Mesenchymal stem cell (in vitro differentiated cells and primary cell): ENCODE data around the gene AGXT.

ENCODE experiments used
- DNase-seq: peaks from one replicate; pipeline ENCODE4 v3.0.0-alpha.2; 2013
- H2AFZ ChIP-seq: one replicate; pipeline ENCODE4 v1.6.1; 2013; ENCODE audit warnings: low read depth, mild to moderate bottlenecking, control low read depth, inconsistent platforms, low read length, moderate library complexity
- H2AK5ac ChIP-seq: 2 replicates; pipeline ENCODE4 v1.6.1; 2013; ENCODE audit warnings: low read length, moderate library complexity, mild to moderate bottlenecking, inconsistent platforms; ENCODE audit not compliant: severe bottlenecking
- H2BK120ac ChIP-seq: one replicate; pipeline ENCODE4 v1.6.1; 2013; ENCODE audit warnings: low read depth, mild to moderate bottlenecking, inconsistent platforms, low read length, moderate library complexity
- H2BK12ac ChIP-seq, 2 experiments: one replicate each; pipeline ENCODE4 v1.6.1; 2013; ENCODE audit warnings: inconsistent platforms in 2 of 2, low read length in 2 of 2, mild to moderate bottlenecking in 2 of 2, moderate library complexity in 2 of 2, control low read depth in 1 of 2
- H2BK15ac ChIP-seq: one replicate; pipeline ENCODE4 v1.6.1; 2013; ENCODE audit warnings: mild to moderate bottlenecking, low read depth, inconsistent platforms; ENCODE audit not compliant: poor library complexity, severe bottlenecking
- H2BK5ac ChIP-seq: 2 replicates; pipeline ENCODE4 v1.6.1; 2013; ENCODE audit warnings: low read depth, mild to moderate bottlenecking, low read length, control low read depth, inconsistent platforms; ENCODE audit not compliant: poor library complexity, severe bottlenecking
- H3K14ac ChIP-seq, 2 experiments: one replicate each; pipeline ENCODE4 v1.6.1; 2013; ENCODE audit warnings: inconsistent platforms in 2 of 2, low read length in 2 of 2, control low read depth in 1 of 2, mild to moderate bottlenecking in 1 of 2, moderate library complexity in 1 of 2
- H3K18ac ChIP-seq, 2 experiments: one replicate each; pipeline ENCODE4 v1.6.1; 2013; ENCODE audit warnings: inconsistent platforms in 2 of 2, low read length in 2 of 2, control low read depth in 1 of 2, low read depth in 1 of 2, mild to moderate bottlenecking in 1 of 2
- H3K23ac ChIP-seq, 2 experiments: one replicate each; pipeline ENCODE4 v1.6.1; 2013; ENCODE audit warnings: inconsistent platforms in 2 of 2, low read length in 2 of 2, mild to moderate bottlenecking in 2 of 2, moderate library complexity in 2 of 2, control low read depth in 1 of 2
- H3K27ac ChIP-seq: 2 replicates; pipeline ENCODE4 v1.5.1; 2013; ENCODE audit warnings: mild to moderate bottlenecking, moderate library complexity, low read length, control low read depth, inconsistent platforms; ENCODE audit not compliant: poor library complexity, severe bottlenecking
- H3K27me3 ChIP-seq, 2 experiments: 2 replicates each; pipeline versions ENCODE4 v1.6.1 to v1.7.0; 2013; ENCODE audit warnings: low read length in 2 of 2, mild to moderate bottlenecking in 2 of 2, moderate library complexity in 2 of 2, control low read depth in 1 of 2, inconsistent platforms in 1 of 2; ENCODE audit not compliant: control insufficient read depth in 1 of 2, insufficient read depth in 1 of 2
- H3K36me3 ChIP-seq, 2 experiments: 2 replicates each; pipeline versions ENCODE4 v1.6.1 to v1.7.0; 2013; ENCODE audit warnings: low read length in 2 of 2, control low read depth in 1 of 2, inconsistent platforms in 1 of 2, low read depth in 1 of 2, mild to moderate bottlenecking in 1 of 2; ENCODE audit not compliant: insufficient read depth in 2 of 2, control insufficient read depth in 1 of 2
- H3K4ac ChIP-seq, 2 experiments: one replicate each; pipeline ENCODE4 v1.6.1; 2013; ENCODE audit warnings: inconsistent platforms in 2 of 2, low read length in 2 of 2, mild to moderate bottlenecking in 2 of 2, moderate library complexity in 2 of 2, control low read depth in 1 of 2, low read depth in 1 of 2
- H3K4me1 ChIP-seq: 2 replicates; pipeline ENCODE4 v1.6.1; 2013; ENCODE audit warnings: low read depth, low read length, control low read depth; ENCODE audit not compliant: control insufficient read depth, insufficient read depth
- H3K4me2 ChIP-seq: 2 replicates; pipeline ENCODE4 v1.6.1; 2013; ENCODE audit warnings: low read length, mild to moderate bottlenecking, inconsistent platforms; ENCODE audit not compliant: poor library complexity, severe bottlenecking
- H3K4me3 ChIP-seq, 2 experiments: 2 replicates each; pipeline versions ENCODE4 v1.5.1 to v1.7.0; 2013; ENCODE audit warnings: low read length in 2 of 2, mild to moderate bottlenecking in 2 of 2, control low read depth in 1 of 2, low read depth in 1 of 2; ENCODE audit not compliant: insufficient read depth in 1 of 2
- H3K79me1 ChIP-seq: replicated peaks from 2 replicates; pipeline ENCODE4 v1.6.1; 2013; ENCODE audit warnings: mild to moderate bottlenecking, control low read depth, low read length, inconsistent platforms; ENCODE audit not compliant: poor library complexity, severe bottlenecking
- H3K9ac ChIP-seq: 2 replicates; pipeline ENCODE4 v1.7.0; 2013; ENCODE audit warnings: mild to moderate bottlenecking, low read length, moderate library complexity
- H3K9me3 ChIP-seq: 2 replicates; pipeline ENCODE4 v1.7.0; 2013; ENCODE audit warnings: mild to moderate bottlenecking, low read length; ENCODE audit not compliant: control insufficient read depth
- H4K8ac ChIP-seq: one replicate; pipeline ENCODE4 v1.6.1; 2013; ENCODE audit warnings: inconsistent platforms, mild to moderate bottlenecking, low read length, moderate library complexity
- H4K91ac ChIP-seq: one replicate; pipeline ENCODE4 v1.6.1; 2013; ENCODE audit warnings: mild to moderate bottlenecking, low read length, inconsistent platforms
- WGBS: methylation state at CpG from one replicate; pipeline ENCODE4 v1.1.7; 2013; ENCODE audit warnings: mixed read lengths; 5-methylcytosine and 5-hydroxymethylcytosine counted together

Gene AGXT

DNA sequence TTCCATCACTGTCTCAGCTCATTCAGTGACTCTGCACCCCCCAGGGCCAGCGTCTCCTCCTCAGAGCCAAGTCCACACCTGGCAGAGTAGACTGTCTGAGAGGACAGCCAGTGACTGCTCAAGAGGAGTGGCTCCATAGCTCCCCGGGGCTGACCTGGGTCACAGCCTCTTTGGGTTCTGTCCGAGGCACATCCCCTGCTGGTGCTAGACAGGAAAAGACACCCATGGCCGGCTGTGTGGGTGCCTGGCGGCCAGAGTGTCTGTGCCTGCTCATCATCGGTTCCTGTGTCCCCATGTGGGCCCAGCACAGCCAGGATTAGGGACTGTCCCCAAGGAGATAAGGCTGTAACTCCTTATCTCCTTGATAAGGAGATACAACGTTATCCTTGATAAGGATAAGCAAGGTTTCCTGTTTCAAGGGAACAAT, 34.0 kb downstream of the AGXT start:
- H3K9ac ChIP-seq = no peak overlapping the region
- no peak overlapping the region for H2BK120ac ChIP-seq
- no peak overlapping the region for H3K4ac ChIP-seq
- no peaks in the 10 kb centered on the region for H3K4me1 ChIP-seq
- H3K18ac ChIP-seq = no peak overlapping the region
- no peak overlapping the region for H2BK15ac ChIP-seq
- H3K4me2 ChIP-seq = no peak overlapping the region
- no peak overlapping the region for H3K4me3 ChIP-seq
- no peak overlapping the region for H2BK5ac ChIP-seq
- no peaks in the 10 kb centered on the region for H3K79me1 ChIP-seq
- peaks cover 14 to 40% of the 10 kb centered on the region in 2 experiments for H3K27me3 ChIP-seq
- H3K27ac ChIP-seq = no peak overlapping the region
- DNase-seq = no peak
- no peak overlapping the region for H3K23ac ChIP-seq
- no peak overlapping the region for H4K91ac ChIP-seq
- no peak overlapping the region for H2AK5ac ChIP-seq
- no peaks in the 10 kb centered on the region for H3K36me3 ChIP-seq
- H4K8ac ChIP-seq = no peak overlapping the region
- H2BK12ac ChIP-seq = no peak overlapping the region
- H3K9me3 ChIP-seq = peaks cover 7% of the 10 kb centered on the region
- 28% methylated on average over 7 of the region's 7 CpGs for WGBS
- H2AFZ ChIP-seq = no peak overlapping the region
- H3K14ac ChIP-seq = no peak overlapping the region

DNA sequence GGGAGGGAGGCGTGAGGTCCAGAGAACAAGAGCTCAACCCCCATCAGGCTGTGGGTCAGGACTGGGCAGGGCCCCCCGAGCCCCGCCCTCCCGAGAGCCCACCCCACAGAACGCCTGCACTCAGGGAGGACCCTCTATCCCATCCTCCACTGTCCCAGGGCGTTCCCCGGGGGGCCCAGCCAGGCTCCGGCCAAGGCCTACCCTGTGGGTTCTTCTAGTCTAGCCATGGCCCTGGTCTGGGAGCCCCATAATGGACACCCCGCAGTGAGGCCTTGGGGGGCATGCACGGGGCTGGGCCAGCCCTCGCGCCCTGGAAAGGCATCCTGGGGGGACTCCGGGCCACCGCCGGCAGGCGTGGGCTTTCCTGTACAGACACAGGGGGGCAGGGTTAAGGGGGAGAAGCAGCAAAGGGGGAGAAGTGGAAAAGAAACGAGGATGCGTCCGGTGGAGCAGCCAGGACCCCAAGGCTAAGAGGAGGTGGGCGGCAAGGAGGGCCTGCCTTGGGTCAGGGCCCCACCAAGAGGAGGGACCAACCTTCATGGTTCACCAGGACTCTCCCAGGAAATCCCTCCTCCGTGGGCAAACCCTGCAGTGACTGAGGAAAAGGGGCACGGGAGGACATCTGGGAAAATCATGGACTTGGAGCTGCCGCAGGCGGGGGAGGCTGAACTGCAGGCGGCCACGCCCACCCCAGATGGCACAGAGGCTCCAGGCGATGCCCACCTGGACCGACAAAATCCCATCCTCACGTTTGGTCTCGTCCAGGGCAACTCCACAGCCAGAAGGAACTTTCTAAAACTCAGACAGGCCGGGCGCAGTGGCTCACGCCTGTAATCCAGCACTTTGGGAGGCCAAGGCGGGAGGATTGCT, 34.8 kb downstream of the AGXT start:
- H2AFZ ChIP-seq = no peak overlapping the region
- H2BK120ac ChIP-seq = no peak overlapping the region
- no peak overlapping the region for H3K18ac ChIP-seq
- no peak overlapping the region for H4K91ac ChIP-seq
- no peak overlapping the region for H4K8ac ChIP-seq
- no peak overlapping the region for H3K23ac ChIP-seq
- H3K14ac ChIP-seq = no peak overlapping the region
- peaks cover 14 to 40% of the 10 kb centered on the region in 2 experiments for H3K27me3 ChIP-seq
- H2BK15ac ChIP-seq = no peak overlapping the region
- H3K4ac ChIP-seq = no peak overlapping the region
- WGBS = 85% methylated on average over 34 of the region's 34 CpGs
- H3K4me3 ChIP-seq = no peak overlapping the region
- H2AK5ac ChIP-seq = no peak overlapping the region
- no peak overlapping the region for H3K27ac ChIP-seq
- no peaks in the 10 kb centered on the region for H3K79me1 ChIP-seq
- H3K9me3 ChIP-seq = peaks cover 7% of the 10 kb centered on the region
- no peak overlapping the region for H2BK5ac ChIP-seq
- no peak overlapping the region for H2BK12ac ChIP-seq
- no peak overlapping the region for H3K4me2 ChIP-seq
- no peak overlapping the region for H3K9ac ChIP-seq
- H3K36me3 ChIP-seq = no peaks in the 10 kb centered on the region
- no peak for DNase-seq
- H3K4me1 ChIP-seq = no peaks in the 10 kb centered on the region

DNA sequence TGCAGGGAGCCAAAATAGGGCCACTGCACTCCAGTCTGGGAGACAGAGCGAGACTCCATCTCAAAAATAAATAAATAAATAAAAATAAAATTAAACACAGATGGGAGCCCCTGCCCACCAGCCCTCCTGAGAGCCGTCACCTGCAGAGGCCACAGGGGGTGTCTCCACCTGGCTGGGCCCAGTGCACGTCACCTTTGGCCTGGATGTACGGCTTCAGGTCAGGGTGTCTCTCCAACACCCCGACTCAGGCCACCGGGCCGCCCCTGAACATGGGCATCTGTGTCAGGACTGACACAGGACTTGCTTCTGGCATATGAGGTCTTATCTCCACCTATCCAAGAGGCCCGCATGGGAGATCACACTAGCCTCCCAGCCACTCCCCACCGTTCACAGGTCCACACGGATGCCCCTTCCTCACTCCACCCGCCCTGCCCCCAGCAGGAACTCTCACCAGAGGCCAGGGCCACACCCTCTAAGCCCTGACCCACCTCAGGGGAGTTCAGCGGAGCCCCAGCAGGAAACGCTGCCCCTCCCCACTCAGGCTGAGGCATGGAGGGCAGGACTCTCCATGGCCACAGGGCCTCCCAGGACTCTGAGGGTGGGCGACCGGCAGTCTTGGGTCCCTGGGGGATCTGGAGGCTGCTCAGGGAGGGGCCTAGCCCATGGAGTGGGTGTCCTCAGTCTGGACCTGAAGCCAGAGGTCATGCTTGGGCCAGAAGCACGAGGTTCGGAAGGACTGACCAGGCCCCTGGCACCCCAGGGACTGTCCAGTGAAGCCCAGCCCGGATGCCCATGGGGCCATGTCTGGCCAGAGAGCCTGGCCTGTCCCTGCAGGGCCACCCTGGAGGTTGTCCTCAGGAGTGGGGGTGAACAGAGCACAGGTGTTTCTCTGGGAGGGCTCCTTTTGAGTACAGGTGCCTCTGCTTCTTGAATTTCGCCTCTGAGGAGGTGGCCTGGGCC, 35.9 kb downstream of the AGXT start:
- Histone ChIP-seq H3K18ac (no peak overlapping the region), H2BK12ac (no peak overlapping the region), H2AK5ac (no peak overlapping the region), H3K79me1 (no peaks in the 10 kb centered on the region), H3K9me3 (peaks cover 7% of the 10 kb centered on the region), H3K4me3 (no peak overlapping the region), H2BK5ac (no peak overlapping the region), H3K4me1 (no peaks in the 10 kb centered on the region), H3K27me3 (peaks cover 16 to 45% of the 10 kb centered on the region in 2 experiments), H3K23ac (no peak overlapping the region), H4K91ac (no peak overlapping the region), H2BK15ac (no peak overlapping the region), H3K9ac (no peak overlapping the region), H3K27ac (no peak overlapping the region), H4K8ac (no peak overlapping the region), H3K36me3 (no peaks in the 10 kb centered on the region), H3K4me2 (no peak overlapping the region), H3K14ac (no peak overlapping the region), H2BK120ac (no peak overlapping the region), H3K4ac (no peak overlapping the region), H2AFZ (no peak overlapping the region)
- 80% methylated on average over 18 of the region's 19 CpGs for WGBS
- no peak for DNase-seq
